K562 (cell line): ENCODE measurements around the gene HEXIM1.

Experiments
- ASH1L ChIP-seq: fragments of 450-650 bp; IDR thresholded peaks from 2 replicates; pipeline ENCODE4 v1.6.1; 2018; ENCODE audit warnings: borderline replicate concordance, mild to moderate bottlenecking, low read depth; ENCODE audit not compliant: partially characterized antibody
- CCAR2 ChIP-seq: fragments of 200-400 bp; formaldehyde crosslinking; IDR thresholded peaks from 2 replicates; pipeline ENCODE4 v1.6.1; 2017; ENCODE audit warnings: mild to moderate bottlenecking, low read depth, low read length
- DIDO1 ChIP-seq: fragments of 450-650 bp; IDR thresholded peaks from 2 replicates; pipeline ENCODE4 v1.6.1; 2016; ENCODE audit warnings: low read depth, missing biosample characterization, missing genetic modification characterization
- FOXK1 ChIP-seq: sonication (generic); formaldehyde crosslinking; IDR thresholded peaks from 2 replicates; pipeline ENCODE4 v1.8.0; 2022; ENCODE audit warnings: missing genetic modification reagents, mild to moderate bottlenecking, borderline replicate concordance
- MAX ChIP-seq: sonication (generic); formaldehyde crosslinking; IDR thresholded peaks from 2 replicates; pipeline ENCODE4 v1.9.0; 2022; ENCODE audit warnings: mild to moderate bottlenecking, missing genetic modification reagents
- POLR2A ChIP-seq: fragments of 450-650 bp; conservative IDR thresholded peaks from 2 replicates; pipeline ENCODE4 v1.6.1; 2016
- POLR2AphosphoS5 ChIP-seq: IDR thresholded peaks from 2 replicates; pipeline ENCODE4 v1.6.1; 2011; ENCODE audit warnings: mild to moderate bottlenecking, low read depth, low read length, moderate library complexity; ENCODE audit not compliant: control insufficient read depth, insufficient read depth
- ZNF212 ChIP-seq: fragments of 450-650 bp; formaldehyde crosslinking; IDR thresholded peaks from 2 replicates; pipeline ENCODE4 v1.4.0; 2020; ENCODE audit warnings: mild to moderate bottlenecking
- ZNF398 ChIP-seq: fragments of 250-450 bp; sonication (Bioruptor Pico); IDR thresholded peaks from 2 replicates; pipeline ENCODE4 v1.8.0; 2021; ENCODE audit warnings: moderate library complexity, mild to moderate bottlenecking, inconsistent platforms
- TF ChIP-seq, protein P1 (sequence below): sonication (generic); formaldehyde crosslinking; IDR thresholded peaks from 2 replicates; pipeline ENCODE4 v1.8.1; 2023; ENCODE audit warnings: mild to moderate bottlenecking, missing genetic modification reagents, moderate library complexity
- TF ChIP-seq, protein P2 (sequence below): fragments of 450-650 bp; IDR thresholded peaks from 2 replicates; pipeline ENCODE4 v1.6.1; 2017; ENCODE audit warnings: antibody characterized with exemption, mild to moderate bottlenecking
- TF ChIP-seq, protein P3 (sequence below): fragments of 150-350 bp; conservative IDR thresholded peaks from 2 replicates; pipeline ENCODE4 v1.6.1; 2014; ENCODE audit warnings: low read length
- TF ChIP-seq, protein P4 (sequence below): fragments of 450-650 bp; IDR thresholded peaks from 2 replicates; pipeline ENCODE4 v1.6.1; 2014; ENCODE audit warnings: low read depth, mild to moderate bottlenecking, moderate library complexity, borderline replicate concordance

DNA sequence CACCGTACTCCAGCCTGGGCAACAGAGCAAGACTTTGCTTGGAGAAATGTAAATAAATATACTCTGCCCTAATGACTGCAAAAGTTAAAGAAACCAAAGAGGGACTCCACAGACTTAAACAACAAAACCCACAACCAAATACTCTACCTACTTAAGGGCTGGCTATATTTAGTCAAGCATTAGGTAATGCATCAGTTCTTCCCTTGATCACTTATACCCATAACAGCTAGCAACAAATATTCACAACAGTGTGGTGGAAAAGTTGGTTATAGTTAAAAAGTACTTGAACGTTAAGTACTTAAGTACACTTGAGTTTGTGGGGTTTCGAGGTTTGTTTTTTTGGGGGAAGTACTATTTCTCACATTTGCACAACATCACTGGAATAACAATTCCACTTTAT is 8.0 kb downstream of the HEXIM1 start:
- no peak for TF ChIP-seq FOXK1 (CRISPR knock-in tag)
- TF ChIP-seq, protein P1, sequence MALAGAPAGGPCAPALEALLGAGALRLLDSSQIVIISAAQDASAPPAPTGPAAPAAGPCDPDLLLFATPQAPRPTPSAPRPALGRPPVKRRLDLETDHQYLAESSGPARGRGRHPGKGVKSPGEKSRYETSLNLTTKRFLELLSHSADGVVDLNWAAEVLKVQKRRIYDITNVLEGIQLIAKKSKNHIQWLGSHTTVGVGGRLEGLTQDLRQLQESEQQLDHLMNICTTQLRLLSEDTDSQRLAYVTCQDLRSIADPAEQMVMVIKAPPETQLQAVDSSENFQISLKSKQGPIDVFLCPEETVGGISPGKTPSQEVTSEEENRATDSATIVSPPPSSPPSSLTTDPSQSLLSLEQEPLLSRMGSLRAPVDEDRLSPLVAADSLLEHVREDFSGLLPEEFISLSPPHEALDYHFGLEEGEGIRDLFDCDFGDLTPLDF (CRISPR knock-in tag), result no peak
- no peak for TF ChIP-seq ZNF398 (CRISPR knock-in tag)
- no peak for TF ChIP-seq ZNF212
- TF ChIP-seq, protein P2, sequence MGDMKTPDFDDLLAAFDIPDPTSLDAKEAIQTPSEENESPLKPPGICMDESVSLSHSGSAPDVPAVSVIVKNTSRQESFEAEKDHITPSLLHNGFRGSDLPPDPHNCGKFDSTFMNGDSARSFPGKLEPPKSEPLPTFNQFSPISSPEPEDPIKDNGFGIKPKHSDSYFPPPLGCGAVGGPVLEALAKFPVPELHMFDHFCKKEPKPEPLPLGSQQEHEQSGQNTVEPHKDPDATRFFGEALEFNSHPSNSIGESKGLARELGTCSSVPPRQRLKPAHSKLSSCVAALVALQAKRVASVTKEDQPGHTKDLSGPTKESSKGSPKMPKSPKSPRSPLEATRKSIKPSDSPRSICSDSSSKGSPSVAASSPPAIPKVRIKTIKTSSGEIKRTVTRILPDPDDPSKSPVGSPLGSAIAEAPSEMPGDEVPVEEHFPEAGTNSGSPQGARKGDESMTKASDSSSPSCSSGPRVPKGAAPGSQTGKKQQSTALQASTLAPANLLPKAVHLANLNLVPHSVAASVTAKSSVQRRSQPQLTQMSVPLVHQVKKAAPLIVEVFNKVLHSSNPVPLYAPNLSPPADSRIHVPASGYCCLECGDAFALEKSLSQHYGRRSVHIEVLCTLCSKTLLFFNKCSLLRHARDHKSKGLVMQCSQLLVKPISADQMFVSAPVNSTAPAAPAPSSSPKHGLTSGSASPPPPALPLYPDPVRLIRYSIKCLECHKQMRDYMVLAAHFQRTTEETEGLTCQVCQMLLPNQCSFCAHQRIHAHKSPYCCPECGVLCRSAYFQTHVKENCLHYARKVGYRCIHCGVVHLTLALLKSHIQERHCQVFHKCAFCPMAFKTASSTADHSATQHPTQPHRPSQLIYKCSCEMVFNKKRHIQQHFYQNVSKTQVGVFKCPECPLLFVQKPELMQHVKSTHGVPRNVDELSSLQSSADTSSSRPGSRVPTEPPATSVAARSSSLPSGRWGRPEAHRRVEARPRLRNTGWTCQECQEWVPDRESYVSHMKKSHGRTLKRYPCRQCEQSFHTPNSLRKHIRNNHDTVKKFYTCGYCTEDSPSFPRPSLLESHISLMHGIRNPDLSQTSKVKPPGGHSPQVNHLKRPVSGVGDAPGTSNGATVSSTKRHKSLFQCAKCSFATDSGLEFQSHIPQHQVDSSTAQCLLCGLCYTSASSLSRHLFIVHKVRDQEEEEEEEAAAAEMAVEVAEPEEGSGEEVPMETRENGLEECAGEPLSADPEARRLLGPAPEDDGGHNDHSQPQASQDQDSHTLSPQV, result no peak
- no peak for TF ChIP-seq POLR2A
- no peak for TF ChIP-seq ASH1L
- TF ChIP-seq, protein P3, sequence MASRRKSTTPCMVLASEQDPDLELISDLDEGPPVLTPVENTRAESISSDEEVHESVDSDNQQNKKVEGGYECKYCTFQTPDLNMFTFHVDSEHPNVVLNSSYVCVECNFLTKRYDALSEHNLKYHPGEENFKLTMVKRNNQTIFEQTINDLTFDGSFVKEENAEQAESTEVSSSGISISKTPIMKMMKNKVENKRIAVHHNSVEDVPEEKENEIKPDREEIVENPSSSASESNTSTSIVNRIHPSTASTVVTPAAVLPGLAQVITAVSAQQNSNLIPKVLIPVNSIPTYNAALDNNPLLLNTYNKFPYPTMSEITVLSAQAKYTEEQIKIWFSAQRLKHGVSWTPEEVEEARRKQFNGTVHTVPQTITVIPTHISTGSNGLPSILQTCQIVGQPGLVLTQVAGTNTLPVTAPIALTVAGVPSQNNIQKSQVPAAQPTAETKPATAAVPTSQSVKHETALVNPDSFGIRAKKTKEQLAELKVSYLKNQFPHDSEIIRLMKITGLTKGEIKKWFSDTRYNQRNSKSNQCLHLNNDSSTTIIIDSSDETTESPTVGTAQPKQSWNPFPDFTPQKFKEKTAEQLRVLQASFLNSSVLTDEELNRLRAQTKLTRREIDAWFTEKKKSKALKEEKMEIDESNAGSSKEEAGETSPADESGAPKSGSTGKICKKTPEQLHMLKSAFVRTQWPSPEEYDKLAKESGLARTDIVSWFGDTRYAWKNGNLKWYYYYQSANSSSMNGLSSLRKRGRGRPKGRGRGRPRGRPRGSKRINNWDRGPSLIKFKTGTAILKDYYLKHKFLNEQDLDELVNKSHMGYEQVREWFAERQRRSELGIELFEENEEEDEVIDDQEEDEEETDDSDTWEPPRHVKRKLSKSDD, result no peak
- TF ChIP-seq POLR2AphosphoS5, result no peak
- TF ChIP-seq CCAR2, result no peak
- no peak for TF ChIP-seq MAX (CRISPR knock-in tag)
- TF ChIP-seq DIDO1, result no peak
- TF ChIP-seq, protein P4, sequence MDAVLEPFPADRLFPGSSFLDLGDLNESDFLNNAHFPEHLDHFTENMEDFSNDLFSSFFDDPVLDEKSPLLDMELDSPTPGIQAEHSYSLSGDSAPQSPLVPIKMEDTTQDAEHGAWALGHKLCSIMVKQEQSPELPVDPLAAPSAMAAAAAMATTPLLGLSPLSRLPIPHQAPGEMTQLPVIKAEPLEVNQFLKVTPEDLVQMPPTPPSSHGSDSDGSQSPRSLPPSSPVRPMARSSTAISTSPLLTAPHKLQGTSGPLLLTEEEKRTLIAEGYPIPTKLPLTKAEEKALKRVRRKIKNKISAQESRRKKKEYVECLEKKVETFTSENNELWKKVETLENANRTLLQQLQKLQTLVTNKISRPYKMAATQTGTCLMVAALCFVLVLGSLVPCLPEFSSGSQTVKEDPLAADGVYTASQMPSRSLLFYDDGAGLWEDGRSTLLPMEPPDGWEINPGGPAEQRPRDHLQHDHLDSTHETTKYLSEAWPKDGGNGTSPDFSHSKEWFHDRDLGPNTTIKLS, result no peak
